Endothelial cell of umbilical vein (primary cell): ENCODE measurements around the gene GSTO1. TPM values are rescaled to one million over a fixed set of nuclear protein-coding genes. Genes with fewer than 3 reads are reported as not detected.

Experiments
- BruUV-seq: library from RNA; stranded (reverse); fragments of 400-500 nt; replicated peaks from 2 replicates; lab custom pipeline; 2021; lab: Mats Ljungman, UMichigan
- CTCF ChIA-PET: fragments of 300-600, 350-600 bp; sonication (Branson Sonifier 250); formaldehyde crosslinking; loops from one replicate; lab custom pipeline; 2021; ENCODE audit warnings: antibody characterized with exemption, inconsistent platforms; lab: Charles Lee
- POLR2A ChIA-PET: fragments of 300-600, 350-600 bp; sonication (Branson Sonifier 250); formaldehyde crosslinking; loops from one replicate; lab custom pipeline; 2021; ENCODE audit warnings: antibody characterized with exemption, inconsistent platforms; lab: Charles Lee
- DNase-seq: peaks from one replicate; pipeline ENCODE4 v3.0.0-alpha.2; 2011; ENCODE audit warnings: low read depth, low spot score
- FAIRE-seq: peaks from 2 replicates; lab custom pipeline; 2011; peaks lifted over from hg19 to GRCh38; lab: Jason Lieb, UNC
- H2AFZ ChIP-seq: 2 replicates; pipeline ENCODE4 v1.6.0; 2012; ENCODE audit warnings: low read depth, low read length, control low read depth, inconsistent platforms
- H3K27ac ChIP-seq: 2 replicates; pipeline ENCODE4 v1.5.1; 2011; ENCODE audit warnings: low read depth, mild to moderate bottlenecking, control low read depth, low read length, moderate library complexity; ENCODE audit not compliant: insufficient read depth
- H3K27me3 ChIP-seq, 2 experiments: 2 replicates each; pipeline versions ENCODE4 v1.6.0 to v1.6.1; 2011; ENCODE audit warnings: low read length in 2 of 2, mixed read lengths in 1 of 2; ENCODE audit not compliant: control insufficient read depth in 2 of 2, insufficient read depth in 2 of 2
- H3K36me3 ChIP-seq, 2 experiments: 2 replicates in 1 of 2; 3 replicates in 1 of 2; pipeline ENCODE4 v1.5.1; 2011; ENCODE audit warnings: low read length in 2 of 2, mild to moderate bottlenecking in 1 of 2, moderate library complexity in 1 of 2; ENCODE audit not compliant: control insufficient read depth in 2 of 2, insufficient read depth in 2 of 2; ENCODE audit errors: extremely low read depth in 1 of 2
- H3K4me1 ChIP-seq: 3 replicates; pipeline ENCODE4 v1.5.1; 2011; ENCODE audit warnings: mild to moderate bottlenecking, low read length; ENCODE audit not compliant: control insufficient read depth, insufficient read depth; ENCODE audit errors: extremely low read depth
- H3K4me2 ChIP-seq: 2 replicates; pipeline ENCODE4 v1.6.1; 2011; ENCODE audit warnings: low read length, control low read depth, mixed read lengths; ENCODE audit not compliant: insufficient read depth
- H3K4me3 ChIP-seq, 3 experiments: fragments of 200-600 bp in 1 of 3; sonication (generic), shearing (Covaris generic) in 1 of 3; replicated peaks in 1 of 3; 2 replicates each; pipeline ENCODE4 v1.5.1; 2011 to 2016; ENCODE audit warnings: control low read depth in 3 of 3, low read length in 3 of 3, mild to moderate bottlenecking in 2 of 3, inconsistent platforms in 1 of 3, low read depth in 1 of 3, moderate library complexity in 1 of 3; ENCODE audit not compliant: insufficient read depth in 1 of 3
- H3K79me2 ChIP-seq: 2 replicates; pipeline ENCODE4 v1.6.0; 2012; ENCODE audit warnings: low read length, inconsistent platforms; ENCODE audit not compliant: control insufficient read depth, insufficient read depth
- H3K9ac ChIP-seq: replicated peaks from 2 replicates; pipeline ENCODE3; 2011; ENCODE audit warnings: low read length, control low read depth; ENCODE audit not compliant: insufficient read depth; ENCODE audit errors: extremely low read depth
- H3K9me1 ChIP-seq: replicated peaks from 3 replicates; pipeline ENCODE4 v1.6.0; 2011; ENCODE audit warnings: mild to moderate bottlenecking, low read length; ENCODE audit not compliant: control insufficient read depth, insufficient read depth; ENCODE audit errors: extremely low read depth
- H3K9me3 ChIP-seq: replicated peaks from 2 replicates; pipeline ENCODE4 v1.5.1; 2012; ENCODE audit warnings: low read length, inconsistent platforms; ENCODE audit not compliant: control insufficient read depth, insufficient read depth
- H4K20me1 ChIP-seq: replicated peaks from 2 replicates; pipeline ENCODE3; 2011; ENCODE audit warnings: mild to moderate bottlenecking, low read length; ENCODE audit not compliant: control insufficient read depth, insufficient read depth; ENCODE audit errors: extremely low read depth
- CTCF ChIP-seq, 2 donors: IDR thresholded peaks; 1 replicate in 1 of 2; 2 replicates in 1 of 2; pipeline ENCODE4 v1.5.1; 2011; ENCODE audit warnings: low read length in 2 of 2, mild to moderate bottlenecking in 2 of 2, moderate library complexity in 2 of 2, control low read depth in 1 of 2, inconsistent platforms in 1 of 2, low read depth in 1 of 2; ENCODE audit not compliant: insufficient read depth in 1 of 2; ENCODE audit errors: extremely low read depth in 1 of 2
- FOS ChIP-seq: IDR thresholded peaks from 2 replicates; pipeline ENCODE4 v1.6.1; 2011; ENCODE audit warnings: mild to moderate bottlenecking, low read length, moderate library complexity, borderline replicate concordance; ENCODE audit not compliant: insufficient read depth
- JUN ChIP-seq: IDR thresholded peaks from 2 replicates; pipeline ENCODE4 v1.6.1; 2011; ENCODE audit warnings: borderline replicate concordance, low read depth; ENCODE audit not compliant: insufficient read length, insufficient read depth
- MAX ChIP-seq: IDR thresholded peaks from 2 replicates; pipeline ENCODE4 v1.6.1; 2011; ENCODE audit not compliant: insufficient read depth, insufficient read length
- MYC ChIP-seq: IDR thresholded peaks from one replicate; pipeline ENCODE4 v1.6.1; 2011; ENCODE audit warnings: mild to moderate bottlenecking, low read depth, low read length
- POLR2A ChIP-seq: IDR thresholded peaks from 2 replicates; pipeline ENCODE4 v1.6.1; 2012; ENCODE audit warnings: low read depth, mild to moderate bottlenecking, control low read depth, low read length
- POLR2AphosphoS5 ChIP-seq: IDR thresholded peaks from 2 replicates; pipeline ENCODE4 v1.6.1; 2012; ENCODE audit warnings: low read depth, mild to moderate bottlenecking, control low read depth, low read length, moderate library complexity; ENCODE audit not compliant: insufficient read depth
- dilution Hi-C: fragments of 300-500 bp; cut with MboI; formaldehyde crosslinking; loops from one replicate; pipeline ENCODE4 v1.15.0; 2019; ENCODE audit warnings: low sequenced_read_pairs; ENCODE audit not compliant: extremely low pct_ligation_motif_present
- intact Hi-C: fragments of 100-400 bp; cut with micrococcal nuclease; formaldehyde crosslinking; loops from one replicate; pipeline ENCODE4 v1.10.0; 2022
- polyA plus RNA-seq, 4 experiments: library from polyadenylated mRNA; depleted of rRNA in 3 of 4; stranded (reverse) in 3 of 4; unstranded in 1 of 4; fragments of >200 nt; gene quantifications; 2 replicates each; pipeline versions ENCODE4 v1.2.1 to v1.2.3, GENCODE V29; 2011 to 2012; ENCODE audit warnings: missing spikeins in 1 of 4
- total RNA-seq: library from RNA; stranded (reverse); gene quantifications from 2 replicates; pipeline ENCODE4 v1.2.3, GENCODE V29; 2021

Gene GSTO1
- total and polyA plus RNA-seq, 2 donors (not counting 3 experiments of a cell fraction or from before 2014, with no cell fraction given), result 124 to 211 TPM

DNA sequence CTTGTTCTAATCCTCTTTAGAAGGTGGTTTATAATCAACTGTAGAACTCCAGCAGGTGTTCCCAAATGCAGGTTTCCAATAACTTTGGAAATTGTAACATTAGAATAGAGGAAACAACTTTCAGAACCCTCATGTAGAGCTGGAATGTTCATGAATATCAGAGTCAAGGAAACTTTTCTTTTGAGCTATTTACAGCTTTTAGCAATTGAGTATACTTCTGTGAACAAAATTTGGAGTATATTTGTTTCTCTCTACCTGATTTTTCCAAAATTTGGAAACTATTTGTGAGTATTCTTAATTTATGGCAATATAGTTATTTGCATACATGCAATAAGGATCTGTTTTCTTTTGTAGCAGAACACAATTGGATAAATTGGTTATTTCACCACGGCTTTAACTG is 19.8 kb upstream of the GSTO1 start:
- Histone ChIP-seq H3K4me2 (no peak overlapping the region), H3K4me1 (peaks cover 6% of the 10 kb centered on the region), H3K9me1 (no peaks in the 10 kb centered on the region), H3K36me3 (no peaks in the 10 kb centered on the region), H3K4me3 (no peak overlapping the region), H3K79me2 (no peaks in the 10 kb centered on the region), H3K9ac (no peak overlapping the region), H2AFZ (no peak overlapping the region), H4K20me1 (no peaks in the 10 kb centered on the region), H3K9me3 (no peaks in the 10 kb centered on the region), H3K27me3 (peaks cover 15 to 19% of the 10 kb centered on the region in 2 experiments), H3K27ac (no peak overlapping the region)
- no peak for DNase-seq
- POLR2A ChIA-PET, result no interaction called here
- TF ChIP-seq MAX, result no peak
- no peak for TF ChIP-seq POLR2AphosphoS5
- no peak for TF ChIP-seq JUN
- TF ChIP-seq CTCF (IDR thresholded peaks at IDR 0.05; ENCODE audit: extremely low read depth in 1 of 2, insufficient read depth in 1 of 2, low read depth in 1 of 2, low read length in 2 of 2), result no peak
- FAIRE-seq, result no peak
- no TSS peak for BruUV-seq
- CTCF ChIA-PET, result no interaction called here
- dilution Hi-C loops (no loop called here), intact Hi-C loops (no loop called here)

DNA sequence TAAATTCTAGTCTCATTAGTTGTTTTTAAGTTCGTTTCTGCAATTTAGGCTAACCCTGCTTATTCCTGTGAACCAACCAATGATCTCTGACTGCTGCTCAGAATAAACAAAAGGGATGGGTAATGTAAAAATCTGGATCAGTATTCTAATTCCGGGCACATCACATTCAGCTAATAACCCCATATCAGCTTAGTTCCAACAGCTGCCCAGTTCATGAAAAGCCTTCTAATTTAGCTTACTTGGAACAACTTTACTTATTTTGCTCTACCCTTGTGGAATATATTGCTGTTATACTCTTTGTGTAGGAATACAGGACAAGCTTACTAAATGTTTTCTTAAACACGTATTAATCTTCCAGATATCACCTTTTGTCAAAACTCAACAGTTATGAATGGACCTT is 18.9 kb upstream of the GSTO1 start:
- DNase-seq (no peak), FAIRE-seq (no peak)
- ChIA-PET CTCF (interaction anchor here (0.8 kb wide), 1 partner anchor 10 kb away, joined by 3 read pairs; no protein-coding TSS in a partner anchor), POLR2A (no interaction called here)
- intact Hi-C loops (no loop called here), dilution Hi-C loops (no loop called here)
- H3K79me2 ChIP-seq, result no peaks in the 10 kb centered on the region
- H3K4me1 ChIP-seq, result peaks cover 6% of the 10 kb centered on the region
- H3K9ac ChIP-seq, result no peak overlapping the region
- TF ChIP-seq JUN, result no peak
- no peak for TF ChIP-seq POLR2A
- no peak for TF ChIP-seq POLR2AphosphoS5
- no peak for TF ChIP-seq FOS
- no peak for TF ChIP-seq MYC
- no peak overlapping the region for H3K4me3 ChIP-seq
- H3K4me2 ChIP-seq, result no peak overlapping the region
- no peaks in the 10 kb centered on the region for H3K9me1 ChIP-seq
- no peak overlapping the region for H2AFZ ChIP-seq
- no peaks in the 10 kb centered on the region for H3K36me3 ChIP-seq
- no peak overlapping the region for H3K27ac ChIP-seq
- no peaks in the 10 kb centered on the region for H3K9me3 ChIP-seq
- H4K20me1 ChIP-seq, result no peaks in the 10 kb centered on the region
- H3K27me3 ChIP-seq, result peaks cover 19 to 21% of the 10 kb centered on the region in 2 experiments
- no TSS peak for BruUV-seq
